Hepatocyte (in vitro differentiated cells): ENCODE results near the gene F8A1. TPM values are rescaled to one million over a fixed set of nuclear protein-coding genes. Genes with fewer than 3 reads are reported as not detected.
"Not testable (repeated sequence)": the region's sequence is repeated elsewhere in the genome, so short reads cannot be mapped to it uniquely, and the experiment has no call there.

Experiments
- DNase-seq: peaks from one replicate; pipeline ENCODE4 v3.0.0-alpha.2; 2016; ENCODE audit warnings: low spot score
- H2AFZ ChIP-seq: fragments of 200-600 bp; sonication (generic); 2 replicates; pipeline ENCODE4 v1.6.0; 2016; ENCODE audit warnings: antibody characterized with exemption, mild to moderate bottlenecking
- H3K27ac ChIP-seq: fragments of 200-600 bp; sonication (generic); 2 replicates; pipeline ENCODE4 v1.5.1; 2016; ENCODE audit warnings: mild to moderate bottlenecking
- H3K27me3 ChIP-seq: fragments of 200-600 bp; sonication (generic); 2 replicates; pipeline ENCODE4 v1.6.1; 2016
- H3K36me3 ChIP-seq: fragments of 200-600 bp; sonication (generic); replicated peaks from 2 replicates; pipeline ENCODE4 v1.5.1; 2016; ENCODE audit warnings: low read depth; ENCODE audit not compliant: insufficient read depth
- H3K4me1 ChIP-seq: fragments of 200-600 bp; sonication (generic); 2 replicates; pipeline ENCODE4 v1.5.1; 2016; ENCODE audit warnings: mild to moderate bottlenecking, moderate library complexity; ENCODE audit not compliant: insufficient read depth
- H3K4me2 ChIP-seq: fragments of 200-600 bp; sonication (generic); 2 replicates; pipeline ENCODE4 v1.6.0; 2016
- H3K4me3 ChIP-seq: fragments of 200-600 bp; sonication (generic); 2 replicates; pipeline ENCODE4 v1.5.1; 2016; ENCODE audit warnings: mild to moderate bottlenecking
- H3K79me2 ChIP-seq: fragments of 200-600 bp; sonication (generic); 2 replicates; pipeline ENCODE4 v1.6.0; 2017; ENCODE audit warnings: mild to moderate bottlenecking
- H3K9me2 ChIP-seq: fragments of 200-600 bp; sonication (generic); replicated peaks from 2 replicates; pipeline ENCODE4 v1.6.0; 2017; ENCODE audit warnings: mild to moderate bottlenecking; ENCODE audit not compliant: insufficient read depth
- H3K9me3 ChIP-seq: fragments of 200-600 bp; sonication (generic); 2 replicates; pipeline ENCODE4 v1.5.1; 2016; ENCODE audit warnings: low read depth, mild to moderate bottlenecking
- H4K20me1 ChIP-seq: fragments of 200-600 bp; sonication (generic); 2 replicates; pipeline ENCODE4 v1.6.0; 2016; ENCODE audit warnings: mild to moderate bottlenecking; ENCODE audit not compliant: insufficient read depth, poor library complexity, severe bottlenecking
- EZH2 ChIP-seq: fragments of 200-600 bp; sonication (generic); IDR thresholded peaks from 2 replicates; pipeline ENCODE4 v1.6.1; 2016; ENCODE audit warnings: antibody characterized with exemption, mild to moderate bottlenecking, borderline replicate concordance
- EZH2phosphoT487 ChIP-seq: fragments of 200-600 bp; sonication (generic); IDR thresholded peaks from one replicate; pipeline ENCODE4 v1.6.1; 2018; ENCODE audit warnings: antibody characterized with exemption, mild to moderate bottlenecking, low read depth, moderate library complexity; ENCODE audit not compliant: unreplicated experiment, severe bottlenecking
- WGBS: methylation state at CpG from one replicate; pipeline ENCODE4 v1.1.6; 2016; ENCODE audit warnings: low lambda C conversion rate; ENCODE audit errors: missing lambda C conversion rate; 5-methylcytosine and 5-hydroxymethylcytosine counted together
- polyA plus RNA-seq: library from polyadenylated mRNA; unstranded; fragments of >200 nt; fragmentation: Nextera tagmentation; extraction: Ambion mirVana; gene quantifications from 2 replicates; pipeline ENCODE4 v1.2.1, GENCODE V29; 2016
- total RNA-seq: library from RNA; depleted of rRNA; stranded (reverse); fragments of >200 nt; gene quantifications from 2 replicates; pipeline ENCODE4 v1.2.3, GENCODE V29; 2014
- TF ChIP-seq, protein P1 (sequence below): fragments of 200-600 bp; sonication (generic); IDR thresholded peaks from 2 replicates; pipeline ENCODE4 v1.5.1; 2016; ENCODE audit warnings: antibody characterized with exemption, mild to moderate bottlenecking; ENCODE audit not compliant: poor library complexity

F8A1 gene
- total and polyA plus RNA-seq, 2 experiments from 2014 or later, result 6.4 to 40.1 TPM

DNA sequence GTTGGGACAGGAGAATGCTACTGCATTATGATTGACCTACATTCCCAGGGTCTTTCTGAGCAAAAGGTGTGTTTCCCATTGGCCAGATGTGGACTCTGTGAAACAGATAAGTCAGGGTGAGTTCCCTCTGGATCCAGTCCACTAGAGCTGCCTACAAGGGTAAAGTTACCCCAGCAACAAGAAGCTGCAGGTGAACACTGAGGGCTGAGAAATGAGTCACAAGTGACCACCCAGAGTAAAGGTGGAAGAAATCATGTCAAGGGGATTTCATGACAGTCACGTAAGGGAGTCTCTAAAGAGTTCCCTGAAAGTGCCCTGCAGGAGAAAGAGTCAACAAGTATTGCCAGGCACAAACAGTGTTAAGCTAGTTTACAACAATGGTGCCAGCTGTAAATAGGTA is 16.3 kb downstream of the F8A1 start:
- no peak for DNase-seq
- Histone ChIP-seq H3K4me2 (no peak overlapping the region), H3K36me3 (no peaks in the 10 kb centered on the region), H4K20me1 (no peaks in the 10 kb centered on the region), H3K9me3 (no peaks in the 10 kb centered on the region), H3K27ac (no peak overlapping the region), H3K9me2 (no peaks in the 10 kb centered on the region), H3K27me3 (no peaks in the 10 kb centered on the region), H3K79me2 (no peaks in the 10 kb centered on the region), H3K4me3 (no peak overlapping the region), H2AFZ (no peak overlapping the region), H3K4me1 (no peaks in the 10 kb centered on the region)
- TF ChIP-seq EZH2 (no peak), EZH2phosphoT487 (no peak)
- TF ChIP-seq, protein P1, sequence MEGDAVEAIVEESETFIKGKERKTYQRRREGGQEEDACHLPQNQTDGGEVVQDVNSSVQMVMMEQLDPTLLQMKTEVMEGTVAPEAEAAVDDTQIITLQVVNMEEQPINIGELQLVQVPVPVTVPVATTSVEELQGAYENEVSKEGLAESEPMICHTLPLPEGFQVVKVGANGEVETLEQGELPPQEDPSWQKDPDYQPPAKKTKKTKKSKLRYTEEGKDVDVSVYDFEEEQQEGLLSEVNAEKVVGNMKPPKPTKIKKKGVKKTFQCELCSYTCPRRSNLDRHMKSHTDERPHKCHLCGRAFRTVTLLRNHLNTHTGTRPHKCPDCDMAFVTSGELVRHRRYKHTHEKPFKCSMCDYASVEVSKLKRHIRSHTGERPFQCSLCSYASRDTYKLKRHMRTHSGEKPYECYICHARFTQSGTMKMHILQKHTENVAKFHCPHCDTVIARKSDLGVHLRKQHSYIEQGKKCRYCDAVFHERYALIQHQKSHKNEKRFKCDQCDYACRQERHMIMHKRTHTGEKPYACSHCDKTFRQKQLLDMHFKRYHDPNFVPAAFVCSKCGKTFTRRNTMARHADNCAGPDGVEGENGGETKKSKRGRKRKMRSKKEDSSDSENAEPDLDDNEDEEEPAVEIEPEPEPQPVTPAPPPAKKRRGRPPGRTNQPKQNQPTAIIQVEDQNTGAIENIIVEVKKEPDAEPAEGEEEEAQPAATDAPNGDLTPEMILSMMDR, result no peak
- 63% methylated on average over 1 of the region's 1 CpG for WGBS

DNA sequence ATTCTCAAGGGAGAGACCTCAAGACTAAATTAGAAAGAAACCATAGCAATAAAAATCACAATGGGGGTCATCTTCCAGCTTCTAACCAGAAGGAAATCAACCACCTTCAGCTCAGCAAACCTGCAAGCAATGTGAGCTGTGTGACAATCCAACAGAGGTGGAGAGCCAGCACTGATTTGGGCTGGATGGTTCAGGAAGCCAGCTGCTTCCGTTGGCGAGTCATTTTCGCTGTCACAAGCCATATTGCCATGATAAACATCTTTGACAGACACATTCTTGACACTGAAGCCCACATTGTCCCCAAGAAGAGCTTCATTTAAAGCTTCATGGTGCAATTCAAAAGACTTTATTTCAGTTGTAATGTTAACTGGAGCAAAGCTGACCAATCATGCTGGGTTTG is 22.7 kb downstream of the F8A1 start:
- H3K27me3 ChIP-seq, result no peaks in the 10 kb centered on the region
- no peaks in the 10 kb centered on the region for H3K36me3 ChIP-seq
- DNase-seq, result no peak

DNA sequence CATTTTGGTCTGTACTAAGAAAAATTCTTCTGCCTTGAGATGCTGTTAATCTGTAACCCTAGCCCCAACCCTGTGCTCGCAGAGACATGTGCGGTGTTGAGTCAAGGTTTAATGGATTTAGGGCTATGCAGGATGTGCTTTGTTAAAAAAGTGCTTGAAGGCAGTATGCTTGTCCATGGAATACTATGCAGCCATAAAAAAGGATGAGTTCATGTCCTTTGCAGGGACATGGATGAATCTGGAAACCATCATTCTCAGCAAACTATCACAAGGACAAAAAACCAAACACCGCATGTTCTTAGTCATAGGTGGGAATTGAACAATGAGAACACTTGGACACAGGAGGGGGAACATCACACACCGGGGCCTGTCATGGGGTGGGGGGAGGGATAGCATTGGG is 23.9 kb downstream of the F8A1 start:
- not testable (repeated sequence) for H3K9me2 ChIP-seq

More for the DNA sequence above, 22.7 kb downstream of the F8A1 start:
- Histone ChIP-seq H3K4me3 (no peak overlapping the region), H3K9me3 (no peaks in the 10 kb centered on the region), H3K4me1 (no peaks in the 10 kb centered on the region), H4K20me1 (no peaks in the 10 kb centered on the region), H3K4me2 (no peak overlapping the region), H3K9me2 (no peaks in the 10 kb centered on the region), H3K27ac (no peak overlapping the region), H3K79me2 (no peaks in the 10 kb centered on the region), H2AFZ (no peak overlapping the region)
- 73% methylated on average over 3 of the region's 3 CpGs for WGBS
- TF ChIP-seq, protein P1, result no peak
- TF ChIP-seq EZH2 (no peak), EZH2phosphoT487 (no peak)

DNA sequence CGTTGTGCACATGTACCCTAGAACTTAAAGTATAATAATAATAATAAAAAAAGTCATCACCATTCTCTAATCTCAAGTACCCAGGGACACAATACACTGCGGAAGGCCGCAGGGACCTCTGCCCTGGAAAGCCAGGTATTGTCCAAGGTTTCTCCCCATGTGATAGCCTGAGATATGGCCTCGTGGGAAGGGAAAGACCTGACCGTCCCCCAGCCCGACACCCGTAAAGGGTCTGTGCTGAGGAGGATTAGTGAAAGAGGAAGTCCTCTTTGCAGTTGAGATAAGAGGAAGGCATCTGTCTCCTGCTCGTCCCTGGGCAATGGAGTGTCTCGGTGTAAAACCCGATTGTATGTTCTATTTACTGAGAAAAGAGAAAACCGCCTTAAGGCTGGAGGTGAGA is 24.4 kb downstream of the F8A1 start:
- not testable (repeated sequence) for H4K20me1 ChIP-seq, H3K36me3 ChIP-seq, H3K4me2 ChIP-seq, H3K9me3 ChIP-seq, DNase-seq, H3K27ac ChIP-seq, H3K27me3 ChIP-seq, H2AFZ ChIP-seq, H3K4me3 ChIP-seq, H3K79me2 ChIP-seq, H3K9me2 ChIP-seq, H3K4me1 ChIP-seq
- WGBS, result 84% methylated on average over 11 of the region's 11 CpGs

More for the DNA sequence above, 23.9 kb downstream of the F8A1 start:
- H4K20me1 ChIP-seq, H3K79me2 ChIP-seq, H3K27me3 ChIP-seq, DNase-seq, H3K27ac ChIP-seq, H2AFZ ChIP-seq, H3K36me3 ChIP-seq, H3K4me3 ChIP-seq, H3K4me2 ChIP-seq, H3K4me1 ChIP-seq, H3K9me3 ChIP-seq: not testable (repeated sequence)
- 96% methylated on average over 4 of the region's 4 CpGs for WGBS

DNA sequence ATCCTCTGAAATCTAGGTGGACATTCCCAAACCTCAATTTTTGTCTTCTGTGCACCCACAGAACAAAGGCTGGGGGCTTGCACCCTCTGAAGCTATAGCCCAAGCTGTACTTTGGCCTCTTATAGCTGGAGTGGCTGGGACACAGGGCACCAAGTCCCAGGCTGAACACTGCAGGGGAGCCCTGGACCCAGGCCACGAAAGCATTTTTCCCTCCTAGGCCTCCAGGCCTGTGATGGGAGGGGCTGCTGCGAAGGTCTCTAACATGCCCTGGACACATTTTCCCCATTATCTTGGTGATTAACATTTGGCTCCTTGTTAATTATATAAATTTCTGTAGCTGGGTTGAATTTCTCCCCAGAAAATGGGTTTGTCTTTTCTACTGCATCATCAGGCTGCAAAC is 27.9 kb downstream of the F8A1 start:
- Histone ChIP-seq H3K27ac (no peak overlapping the region), H2AFZ (no peak overlapping the region), H3K4me1 (no peaks in the 10 kb centered on the region), H3K27me3 (no peaks in the 10 kb centered on the region), H3K36me3 (no peaks in the 10 kb centered on the region), H3K9me2 (no peaks in the 10 kb centered on the region), H3K4me2 (no peak overlapping the region), H3K4me3 (no peak overlapping the region), H3K79me2 (no peaks in the 10 kb centered on the region), H4K20me1 (no peaks in the 10 kb centered on the region), H3K9me3 (no peaks in the 10 kb centered on the region)
- DNase-seq, result no peak
- TF ChIP-seq EZH2phosphoT487 (no peak), EZH2 (no peak)
- TF ChIP-seq, protein P1, result no peak
- WGBS, result 73% methylated on average over 2 of the region's 2 CpGs
